Spleen (tissue), 11 donors: ENCODE measurements around the gene TMEM132C. TPM values are rescaled to one million over a fixed set of nuclear protein-coding genes. Genes with fewer than 3 reads are reported as not detected.

Experiments
- DNase-seq: peaks from one replicate; pipeline ENCODE4 v3.0.0-alpha.2; 2020
- H3K27ac ChIP-seq, 8 donors: fragments of 200-600 bp; sonication (generic) in 7 of 8; 1 replicate in 4 of 8; 2 replicates in 4 of 8; pipeline versions ENCODE4 v1.5.0 to v1.8.0; 2016 to 2021; ENCODE audit warnings: inconsistent platforms in 4 of 8, mild to moderate bottlenecking in 4 of 8, moderate library complexity in 1 of 8
- H3K27me3 ChIP-seq, 7 donors: fragments of 200-600 bp; sonication (generic) in 6 of 7; replicated peaks in 1 of 7; 1 replicate in 4 of 7; 2 replicates in 3 of 7; pipeline versions ENCODE4 v1.5.0 to v1.8.0; 2016 to 2021; ENCODE audit warnings: inconsistent platforms in 3 of 7, mild to moderate bottlenecking in 1 of 7
- H3K36me3 ChIP-seq, 6 donors: fragments of 200-600 bp; sonication (generic) in 5 of 6; 1 replicate in 4 of 6; 2 replicates in 2 of 6; pipeline versions ENCODE4 v1.5.0 to v1.8.0; 2016 to 2021; ENCODE audit warnings: inconsistent platforms in 2 of 6
- H3K4me1 ChIP-seq, 6 donors: fragments of 200-600 bp; sonication (generic) in 5 of 6; 1 replicate in 3 of 6; 2 replicates in 3 of 6; pipeline versions ENCODE4 v1.5.0 to v1.8.0; 2016 to 2021; ENCODE audit warnings: inconsistent platforms in 3 of 6
- H3K4me3 ChIP-seq, 8 donors: fragments of 200-600 bp; sonication (generic) in 7 of 8; 1 replicate in 4 of 8; 2 replicates in 4 of 8; pipeline versions ENCODE4 v1.5.0 to v1.8.0; 2016 to 2021; ENCODE audit warnings: inconsistent platforms in 4 of 8, mild to moderate bottlenecking in 4 of 8, moderate library complexity in 2 of 8
- H3K9me3 ChIP-seq, 8 donors: fragments of 200-600 bp; sonication (generic) in 7 of 8; 1 replicate in 4 of 8; 2 replicates in 4 of 8; pipeline versions ENCODE4 v1.5.0 to v1.8.0; 2016 to 2021; ENCODE audit warnings: inconsistent platforms in 4 of 8
- CTCF ChIP-seq, 11 experiments: fragments of 200-600 bp in 7 of 11; fragments of 450-650 bp in 4 of 11; sonication (generic) in 4 of 11; IDR thresholded peaks in 8 of 11; conservative IDR thresholded peaks in 3 of 11; 1 replicate in 7 of 11; 2 replicates in 4 of 11; pipeline versions ENCODE4 v1.4.0 to v1.8.0; 2016 to 2021; ENCODE audit warnings: antibody characterized with exemption in 11 of 11, inconsistent platforms in 4 of 11, mild to moderate bottlenecking in 1 of 11
- POLR2A ChIP-seq, 3 donors: fragments of 450-650 bp; IDR thresholded peaks; one replicate each; pipeline ENCODE4 v1.5.1; 2017; ENCODE audit warnings: antibody characterized with exemption in 3 of 3, mild to moderate bottlenecking in 1 of 3
- POLR2AphosphoS5 ChIP-seq, 3 donors: sonication (generic); formaldehyde crosslinking; IDR thresholded peaks; one replicate each; pipeline ENCODE4 v1.5.1; 2017; ENCODE audit warnings: antibody characterized with exemption in 3 of 3
- WGBS, 5 donors: extraction: QIAGEN DNeasy Blood & Tissue Kit in 3 of 5; methylation state at CpG; one replicate each; pipeline versions ENCODE4 v1.1.5 to v1.1.7; 2013 to 2018; 5-methylcytosine and 5-hydroxymethylcytosine counted together
- intact Hi-C: fragments of 100-400 bp; cut with DNase I; formaldehyde crosslinking; loops from one replicate; pipeline ENCODE4 v1.15.0; 2023; ENCODE audit warnings: low total_unique reads
- polyA plus RNA-seq, 3 donors: library from polyadenylated mRNA; stranded (reverse); fragments of 200-250 nt; gene quantifications; one replicate each; pipeline ENCODE4 v1.2.1, GENCODE V29; 2013
- total RNA-seq, 7 donors: library from RNA; depleted of rRNA in 3 of 7; stranded (reverse); fragments of >200 nt in 3 of 7; fragmentation: NEBNext Ultra II Directional in 4 of 7; extraction: Animal tissue kit (Norgen Biotek cat#: 25700) in 4 of 7; gene quantifications; one replicate each; pipeline versions ENCODE4 v1.1.0 to v1.2.1, GENCODE V29; 2016 to 2021
- donor health status: healthy with polysubstance abuse.
- donor health status: DM: no; HTN: no; CAD: no; lungs with moderate emphysema.
- donor health status: DM: no; HTN: no; CAD: no.
- donor health status: Bipolar disorder and iron deficiency.
- donor health status: healthy.
- donor health status: DM: no; HTN: no; CAD: no.
- donor health status: DM: yes; HTN: yes; CAD: no.

TMEM132C gene
- total and polyA plus RNA-seq, 10 donors, result 0.08 to 0.83 (median 0.25) TPM; not detected in 4

- intact Hi-C loops, result no loop called here
- Histone ChIP-seq H3K27me3 (peaks cover 0 to 35% (median 0%) of the 10 kb centered on the region in 7 donors), H3K4me3 (no peak overlapping the region), H3K27ac (no peak overlapping the region), H3K36me3 (no peaks in the 10 kb centered on the region), H3K4me1 (no peaks in the 10 kb centered on the region), H3K9me3 (no peaks in the 10 kb centered on the region)
- TF ChIP-seq POLR2AphosphoS5 (IDR thresholded peaks at IDR 0.05), result no peak
- no peak for TF ChIP-seq POLR2A (IDR thresholded peaks at IDR 0.05)
- no peak for TF ChIP-seq CTCF (IDR thresholded peaks at IDR 0.05 in 8 of 11, conservative IDR thresholded peaks at IDR 0.05 in 3 of 11)
- no peak for DNase-seq
- 65 to 87% (median 71%) methylated on average over 3 of the region's 3 CpGs for WGBS, 5 donors
Measured at GRCh38 chr12:128657378-128657777, 390.4 kb downstream of the TMEM132C start.

GRCh38 chr12:128660532-128661225 lies 393.7 kb downstream of the TMEM132C start:
- Histone ChIP-seq H3K4me3 (no peak overlapping the region), H3K4me1 (no peaks in the 10 kb centered on the region), H3K27ac (no peak overlapping the region), H3K27me3 (peaks cover 0 to 11% (median 0%) of the 10 kb centered on the region in 7 donors), H3K36me3 (no peaks in the 10 kb centered on the region), H3K9me3 (no peaks in the 10 kb centered on the region)
- intact Hi-C loops, result no loop called here
- no peak for DNase-seq
- WGBS, 5 donors, result 56 to 64% (median 61%) methylated on average over 7 of the region's 7 CpGs
- TF ChIP-seq POLR2A (IDR thresholded peaks at IDR 0.05), result no peak
- no peak for TF ChIP-seq CTCF (IDR thresholded peaks at IDR 0.05 in 8 of 11, conservative IDR thresholded peaks at IDR 0.05 in 3 of 11)
- TF ChIP-seq POLR2AphosphoS5 (IDR thresholded peaks at IDR 0.05), result no peak

- H3K27ac ChIP-seq, result no peak overlapping the region
- H3K9me3 ChIP-seq, result peaks cover 0 to 5% (median 1%) of the 10 kb centered on the region in 8 donors
- H3K4me1 ChIP-seq, result no peaks in the 10 kb centered on the region
- 78 to 90% (median 78%) methylated on average over 3 of the region's 3 CpGs for WGBS, 5 donors
- H3K36me3 ChIP-seq, result no peaks in the 10 kb centered on the region
- H3K4me3 ChIP-seq, result no peak overlapping the region
- intact Hi-C loops, result no loop called here
- peaks cover 0 to 11% (median 0%) of the 10 kb centered on the region in 7 donors for H3K27me3 ChIP-seq
- TF ChIP-seq POLR2A (IDR thresholded peaks at IDR 0.05) (no peak), CTCF (IDR thresholded peaks at IDR 0.05 in 8 of 11, conservative IDR thresholded peaks at IDR 0.05 in 3 of 11) (no peak), POLR2AphosphoS5 (IDR thresholded peaks at IDR 0.05) (no peak)
- DNase-seq, result no peak
Measured at GRCh38 chr12:128661226-128661569, 394.2 kb downstream of the TMEM132C start.

GRCh38 chr12:128662101-128662500 lies 395.1 kb downstream of the TMEM132C start:
- intact Hi-C loops, result no loop called here
- DNase-seq, result no peak

More at GRCh38 chr12:128662101-128662500, 395.1 kb downstream of the TMEM132C start:
- Histone ChIP-seq H3K4me3 (no peak overlapping the region), H3K36me3 (no peaks in the 10 kb centered on the region), H3K27me3 (peaks cover 0 to 11% (median 0%) of the 10 kb centered on the region in 7 donors), H3K27ac (no peak overlapping the region), H3K4me1 (no peaks in the 10 kb centered on the region), H3K9me3 (peaks cover 0 to 14% (median 6%) of the 10 kb centered on the region in 8 donors)
- WGBS, 5 donors, result 63 to 84% (median 72%) methylated on average over 1 of the region's 1 CpG
- no peak for TF ChIP-seq POLR2A (IDR thresholded peaks at IDR 0.05)
- TF ChIP-seq POLR2AphosphoS5 (IDR thresholded peaks at IDR 0.05), result no peak
- no peak for TF ChIP-seq CTCF (IDR thresholded peaks at IDR 0.05 in 8 of 11, conservative IDR thresholded peaks at IDR 0.05 in 3 of 11)
